Glutamatergic neuron (in vitro differentiated cells): ENCODE measurements around the gene PLA2G4F. TPM values are rescaled to one million over a fixed set of nuclear protein-coding genes. Genes with fewer than 3 reads are reported as not detected.
A peak's percentile ranks its signal among the peaks of the same experiment; 100 is the strongest.

Experiments used
- DNase-seq: peaks from one replicate; pipeline ENCODE4 v3.0.0; 2022
- H3K27ac Mint-ChIP-seq: one replicate; pipeline ENCODE4 v1.8.0; 2020; ENCODE audit warnings: mild to moderate bottlenecking, mixed read lengths, inconsistent platforms; ENCODE audit not compliant: unreplicated experiment
- H3K27me3 Mint-ChIP-seq: one replicate; pipeline ENCODE4 v1.8.0; 2020; ENCODE audit warnings: mild to moderate bottlenecking, moderate library complexity, mixed read lengths, inconsistent platforms; ENCODE audit not compliant: unreplicated experiment
- H3K36me3 Mint-ChIP-seq: one replicate; pipeline ENCODE4 v1.8.0; 2020; ENCODE audit warnings: mild to moderate bottlenecking, mixed read lengths, inconsistent platforms; ENCODE audit not compliant: unreplicated experiment
- H3K4me1 Mint-ChIP-seq: one replicate; pipeline ENCODE4 v1.8.0; 2020; ENCODE audit warnings: mild to moderate bottlenecking, low read depth, mixed read lengths, inconsistent platforms; ENCODE audit not compliant: unreplicated experiment
- H3K4me3 Mint-ChIP-seq: one replicate; pipeline ENCODE4 v1.8.0; 2020; ENCODE audit warnings: mild to moderate bottlenecking, mixed read lengths, inconsistent platforms; ENCODE audit not compliant: unreplicated experiment
- H3K9me3 Mint-ChIP-seq: one replicate; pipeline ENCODE4 v1.8.0; 2020; ENCODE audit warnings: mild to moderate bottlenecking, moderate library complexity, mixed read lengths, inconsistent platforms; ENCODE audit not compliant: unreplicated experiment
- total RNA-seq: library from RNA; stranded (reverse); fragmentation: NEBNext Ultra II Directional; extraction: Animal tissue kit (Norgen Biotek cat#: 25700); gene quantifications from one replicate; pipeline ENCODE4 v1.2.1, GENCODE V29; 2021; ENCODE audit not compliant: unreplicated experiment
- TF ChIP-seq, protein P1 (sequence below): fragments of 200-600 bp; sonication (generic); IDR thresholded peaks from one replicate; pipeline ENCODE4 v1.5.0; 2021; ENCODE audit not compliant: partially characterized antibody, unreplicated experiment

The PLA2G4F gene
- total RNA-seq, 1 donor from 2014 or later = not detected

DNA sequence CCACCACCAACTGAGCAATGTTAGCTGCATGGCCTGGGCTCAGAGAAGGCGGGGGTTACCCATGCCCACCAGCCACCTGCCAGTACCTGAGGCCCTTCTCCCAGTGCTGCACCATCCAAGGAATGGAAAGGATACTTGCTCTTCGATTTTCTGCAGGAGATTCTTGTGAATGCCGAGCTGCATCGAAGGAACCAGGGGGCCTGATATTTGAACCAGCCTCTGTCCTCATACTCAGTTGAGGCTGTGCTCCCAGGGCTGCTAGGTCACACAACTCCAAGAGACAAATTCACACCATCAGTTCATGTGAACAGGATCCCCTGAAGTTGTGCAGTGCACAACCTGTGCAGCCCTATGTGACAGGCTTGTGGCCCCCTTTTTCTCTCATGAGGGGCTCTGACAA lies 18.0 kb downstream of the PLA2G4F start:
- peaks cover 2% of the 10 kb centered on the region for H3K9me3 Mint-ChIP-seq
- no peak overlapping the region for H3K4me3 Mint-ChIP-seq
- H3K36me3 Mint-ChIP-seq = peaks cover 9% of the 10 kb centered on the region
- H3K27ac Mint-ChIP-seq = no peak overlapping the region
- H3K27me3 Mint-ChIP-seq = peaks cover 8% of the 10 kb centered on the region
- TF ChIP-seq, protein P1, sequence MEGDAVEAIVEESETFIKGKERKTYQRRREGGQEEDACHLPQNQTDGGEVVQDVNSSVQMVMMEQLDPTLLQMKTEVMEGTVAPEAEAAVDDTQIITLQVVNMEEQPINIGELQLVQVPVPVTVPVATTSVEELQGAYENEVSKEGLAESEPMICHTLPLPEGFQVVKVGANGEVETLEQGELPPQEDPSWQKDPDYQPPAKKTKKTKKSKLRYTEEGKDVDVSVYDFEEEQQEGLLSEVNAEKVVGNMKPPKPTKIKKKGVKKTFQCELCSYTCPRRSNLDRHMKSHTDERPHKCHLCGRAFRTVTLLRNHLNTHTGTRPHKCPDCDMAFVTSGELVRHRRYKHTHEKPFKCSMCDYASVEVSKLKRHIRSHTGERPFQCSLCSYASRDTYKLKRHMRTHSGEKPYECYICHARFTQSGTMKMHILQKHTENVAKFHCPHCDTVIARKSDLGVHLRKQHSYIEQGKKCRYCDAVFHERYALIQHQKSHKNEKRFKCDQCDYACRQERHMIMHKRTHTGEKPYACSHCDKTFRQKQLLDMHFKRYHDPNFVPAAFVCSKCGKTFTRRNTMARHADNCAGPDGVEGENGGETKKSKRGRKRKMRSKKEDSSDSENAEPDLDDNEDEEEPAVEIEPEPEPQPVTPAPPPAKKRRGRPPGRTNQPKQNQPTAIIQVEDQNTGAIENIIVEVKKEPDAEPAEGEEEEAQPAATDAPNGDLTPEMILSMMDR = no peak
- H3K4me1 Mint-ChIP-seq = no peaks in the 10 kb centered on the region
- DNase-seq = no peak

DNA sequence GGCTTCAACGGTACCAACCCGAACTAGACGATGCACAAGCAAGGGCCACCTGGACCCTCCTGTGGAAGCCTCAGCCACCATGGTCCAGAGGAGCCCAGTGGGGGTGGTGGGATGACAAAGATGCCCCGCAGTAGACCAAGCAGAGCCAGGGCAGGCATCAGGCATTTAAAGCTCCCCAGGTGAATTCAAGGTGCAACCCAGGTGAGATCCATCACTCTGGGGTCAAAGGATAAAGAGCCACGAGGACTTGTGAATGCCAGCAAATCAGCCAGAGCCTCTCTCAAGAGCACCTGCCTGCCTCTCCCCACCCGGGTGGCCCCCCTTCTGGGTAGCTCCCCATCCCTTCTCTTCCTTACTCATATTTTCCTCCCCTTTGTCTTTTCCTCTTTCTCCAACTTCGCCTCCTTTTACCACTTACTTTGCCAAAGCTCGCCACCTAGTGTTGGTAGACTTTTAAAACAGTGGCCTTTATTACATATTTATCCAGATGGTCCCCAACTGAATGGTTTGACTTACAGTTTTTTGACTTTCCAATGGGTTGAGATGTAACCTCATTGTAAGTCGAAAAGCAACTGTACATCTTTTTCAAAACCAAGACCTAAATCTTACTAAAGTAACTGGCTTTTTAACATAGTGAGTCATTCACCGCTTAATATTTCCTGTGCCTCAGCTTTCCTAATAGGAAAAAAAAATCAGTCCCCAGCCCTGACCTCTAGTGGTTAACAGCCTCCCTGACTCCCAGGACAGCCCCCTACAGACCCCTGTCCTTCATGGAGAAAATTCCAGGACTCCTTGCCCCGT lies 18.8 kb downstream of the PLA2G4F start:
- no peak for DNase-seq

DNA sequence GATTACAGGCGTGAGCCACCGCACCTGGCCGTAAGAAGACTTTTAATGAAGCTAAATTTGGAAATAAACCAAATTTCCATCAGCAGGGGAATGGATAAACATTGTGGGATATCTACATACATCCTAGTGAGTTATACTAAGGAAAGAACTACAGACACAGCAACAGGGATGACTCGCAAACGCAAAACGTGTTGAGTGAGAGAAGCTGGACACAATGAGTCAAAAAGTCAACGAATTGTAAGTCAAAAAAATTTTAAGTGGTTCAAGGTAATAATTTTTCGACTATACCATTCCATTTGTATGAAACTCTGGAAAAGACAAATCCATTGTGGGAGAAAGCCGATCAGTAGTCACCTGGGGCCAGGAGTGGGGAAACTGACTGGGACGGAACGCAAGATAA lies 19.9 kb downstream of the PLA2G4F start:
- TF ChIP-seq, protein P1 = no peak
- H3K27me3 Mint-ChIP-seq = peaks cover 8% of the 10 kb centered on the region

More for the DNA sequence above, 18.8 kb downstream of the PLA2G4F start:
- peaks cover 9% of the 10 kb centered on the region for H3K36me3 Mint-ChIP-seq
- no peak overlapping the region for H3K27ac Mint-ChIP-seq
- H3K4me3 Mint-ChIP-seq = no peak overlapping the region
- H3K27me3 Mint-ChIP-seq = peaks cover 8% of the 10 kb centered on the region
- H3K4me1 Mint-ChIP-seq = no peaks in the 10 kb centered on the region
- H3K9me3 Mint-ChIP-seq = peaks cover 2% of the 10 kb centered on the region
- TF ChIP-seq, protein P1 = peak; percentile 61

DNA sequence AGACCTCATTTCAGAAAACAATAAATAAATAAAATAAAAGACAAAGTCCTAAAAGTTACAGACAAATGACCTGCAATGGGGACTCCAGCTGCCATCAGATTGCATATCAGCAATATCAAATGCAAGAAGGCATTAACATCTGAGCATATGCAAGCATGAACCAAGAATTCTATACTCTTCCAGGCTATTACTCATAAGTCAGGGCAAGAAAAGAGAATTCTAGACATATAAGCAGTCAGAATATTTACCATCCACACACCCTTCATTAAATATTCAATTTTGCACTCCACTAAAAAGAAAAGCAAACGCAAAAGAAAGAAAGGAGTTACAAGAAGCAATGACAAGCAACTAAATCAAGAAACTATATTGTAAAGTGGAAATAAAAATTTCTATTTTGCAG lies 21.1 kb downstream of the PLA2G4F start:
- DNase-seq = no peak
- TF ChIP-seq, protein P1 = no peak
- H3K27me3 Mint-ChIP-seq = peaks cover 7% of the 10 kb centered on the region
- H3K36me3 Mint-ChIP-seq = peaks cover 9% of the 10 kb centered on the region
- peaks cover 9% of the 10 kb centered on the region for H3K4me1 Mint-ChIP-seq
- H3K4me3 Mint-ChIP-seq = no peak overlapping the region
- peaks cover 2% of the 10 kb centered on the region for H3K9me3 Mint-ChIP-seq
- no peak overlapping the region for H3K27ac Mint-ChIP-seq

More for the DNA sequence above, 19.9 kb downstream of the PLA2G4F start:
- no peak for DNase-seq
- H3K4me3 Mint-ChIP-seq = no peak overlapping the region
- peaks cover 2% of the 10 kb centered on the region for H3K9me3 Mint-ChIP-seq
- H3K27ac Mint-ChIP-seq = no peak overlapping the region
- H3K4me1 Mint-ChIP-seq = peaks cover 1% of the 10 kb centered on the region
- H3K36me3 Mint-ChIP-seq = peaks cover 9% of the 10 kb centered on the region

DNA sequence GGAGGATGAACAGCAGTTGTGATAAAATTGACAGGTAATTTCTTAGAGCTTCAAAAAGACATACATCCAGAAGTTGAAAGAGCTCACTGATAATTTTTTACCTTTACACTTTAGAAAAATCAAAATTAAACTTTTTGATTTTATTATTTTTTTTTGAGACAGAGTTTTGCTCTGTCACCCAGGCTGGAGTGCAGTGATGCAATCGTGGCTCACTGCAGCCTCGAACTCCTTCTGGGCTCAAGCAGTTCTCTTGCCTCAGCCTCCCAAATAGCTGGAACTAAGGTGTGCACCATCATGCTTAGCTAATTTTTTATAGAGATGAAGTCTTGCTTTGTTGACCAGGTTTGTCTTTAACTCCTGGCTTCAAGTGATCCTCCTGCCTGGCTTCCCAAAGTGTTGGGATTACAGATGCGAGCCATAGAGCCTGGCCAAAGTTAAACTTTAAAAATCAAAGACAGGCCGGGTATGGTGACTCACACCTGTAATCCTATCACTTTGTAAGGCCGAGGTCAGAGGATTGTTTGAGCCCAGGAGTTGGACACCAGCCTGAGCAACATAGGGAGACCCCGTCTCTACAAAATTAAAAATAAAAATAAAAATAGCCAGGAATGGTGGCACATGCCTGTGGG lies 21.7 kb downstream of the PLA2G4F start:
- peaks cover 3% of the 10 kb centered on the region for H3K27me3 Mint-ChIP-seq
- H3K9me3 Mint-ChIP-seq = no peaks in the 10 kb centered on the region

More for the DNA sequence above, 21.7 kb downstream of the PLA2G4F start:
- peaks cover 9% of the 10 kb centered on the region for H3K4me1 Mint-ChIP-seq
- DNase-seq = no peak
- peaks cover 7% of the 10 kb centered on the region for H3K36me3 Mint-ChIP-seq
- TF ChIP-seq, protein P1 = no peak
- H3K27ac Mint-ChIP-seq = no peak overlapping the region
- H3K4me3 Mint-ChIP-seq = no peak overlapping the region
